ENCODE results near the gene SERPINE1.
A peak's percentile ranks its signal among the peaks of the same experiment; 100 is the strongest.

GRCh38 chr7:101124376-101125056 is 2.4 kb upstream of the SERPINE1 start:
- TF ChIP-seq POLR2AphosphoS5 (IDR thresholded peaks at IDR 0.05; ENCODE audit: low read depth, low read length) = no peak
- no peak for TF ChIP-seq REST (IDR thresholded peaks at IDR 0.05; ENCODE audit: insufficient read depth in 1 of 2, low read depth in 2 of 2, low read length in 2 of 2)
- TF ChIP-seq TAF1 (IDR thresholded peaks at IDR 0.05; ENCODE audit: borderline replicate concordance, insufficient read depth, low read length) = peak; percentile 24; the same call in 1 of the 2 replicates
- TF ChIP-seq SIN3A (IDR thresholded peaks at IDR 0.05; ENCODE audit: borderline replicate concordance, insufficient read depth, low read length) = no peak
